ENCODE measurements around the gene RIPK1.
"Not testable (repeated sequence)": the region's sequence is repeated elsewhere in the genome, so short reads cannot be mapped to it uniquely, and the experiment has no call there.

RIPK1 gene

DNA sequence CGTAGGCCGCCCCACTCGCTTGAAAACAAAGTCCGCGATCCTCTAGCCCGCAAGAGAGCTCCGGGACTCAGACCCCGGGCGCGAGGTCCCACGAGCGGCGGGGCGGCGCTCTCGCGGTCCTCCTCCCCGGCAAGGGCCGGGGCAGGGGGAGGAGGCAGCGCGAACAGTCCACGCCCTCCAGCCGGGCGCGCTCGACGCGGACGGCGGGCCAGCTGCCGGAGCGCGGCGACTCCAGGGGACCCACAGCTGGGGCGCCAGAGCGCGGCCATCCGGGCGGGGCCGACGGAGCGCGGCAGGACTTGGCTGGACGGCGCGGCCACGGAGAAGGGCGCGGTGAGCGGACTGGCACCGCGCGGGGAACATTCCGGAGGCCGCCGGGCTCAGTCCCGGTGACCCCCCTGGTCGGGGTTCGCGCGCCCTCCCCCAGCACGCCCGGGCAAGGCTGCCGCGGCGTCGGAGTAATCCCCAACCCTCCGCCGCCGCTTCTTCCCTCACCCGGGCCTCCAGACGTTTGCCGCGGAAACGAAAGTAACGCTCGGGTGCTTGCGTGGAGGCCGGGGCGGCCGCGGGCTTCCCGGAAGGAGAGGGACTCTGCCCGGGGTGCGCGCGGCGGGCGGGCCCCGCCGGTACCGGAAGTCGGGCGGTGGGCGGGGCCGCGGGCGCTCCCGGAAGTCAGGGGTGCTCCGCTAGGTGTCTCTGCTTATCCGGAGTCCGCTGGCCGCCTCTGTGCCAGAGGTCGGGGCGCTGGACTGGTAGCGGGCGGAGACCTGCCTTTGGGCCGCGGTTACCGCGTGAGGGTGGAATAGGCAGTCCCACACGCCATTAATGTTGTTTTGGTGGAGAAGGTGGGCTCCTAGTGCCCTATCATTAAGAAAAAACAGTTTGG lies at the start of gene RIPK1:
Gene RIPK1 (plus strand): TSS at position 166 of the 886 bp plus-strand sequence. CDS start 8,330 bp downstream, outside the sequence.
- peak; percentile 95 for DNase-seq

DNA sequence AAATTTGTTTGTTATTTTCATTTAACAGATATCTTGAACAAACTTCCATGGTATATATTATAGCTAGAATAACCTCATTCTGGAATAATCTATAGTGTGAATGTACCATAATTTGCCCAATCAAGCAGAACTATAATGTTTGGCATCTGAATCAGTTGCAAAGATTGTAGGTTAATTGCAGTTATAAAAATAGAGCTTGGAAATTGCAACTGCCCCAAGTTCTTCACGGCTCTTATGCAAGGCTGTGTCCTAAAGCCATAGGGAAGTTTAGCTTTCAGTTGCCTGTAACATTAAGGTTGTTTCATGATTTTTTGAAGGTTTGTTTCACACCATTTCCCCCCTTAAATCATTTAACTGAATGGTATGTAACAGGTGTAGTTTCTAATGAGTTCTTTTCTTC lies 49.2 kb upstream of the RIPK1 start:
- DNase-seq: no peak

DNA sequence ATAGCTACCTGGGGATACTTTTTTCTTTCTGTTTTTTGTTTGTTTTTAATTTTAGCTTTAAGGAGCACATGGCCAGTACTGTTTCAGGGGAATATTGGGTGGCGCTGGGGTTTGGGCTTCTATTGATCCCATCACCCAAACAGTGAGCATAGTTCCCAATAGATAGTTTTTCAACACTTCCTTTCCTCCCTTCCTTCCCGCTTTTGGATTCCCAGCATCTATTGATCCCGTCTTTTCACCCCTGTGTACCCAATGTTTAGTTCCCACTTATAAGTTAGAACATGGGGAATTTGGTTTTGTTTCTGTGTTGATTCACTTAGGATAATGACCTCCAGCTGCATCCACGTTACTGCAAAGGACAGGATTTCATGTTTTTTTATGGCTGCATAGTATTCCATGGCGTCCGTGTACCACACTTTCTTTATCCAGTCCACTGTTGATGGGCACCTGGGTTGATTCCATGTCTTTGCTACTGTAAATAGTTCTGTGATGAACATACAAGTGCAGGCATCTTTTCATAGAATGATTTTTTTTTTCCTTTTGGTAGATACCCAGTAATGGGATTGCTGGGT lies 48.5 kb upstream of the RIPK1 start:
- no peak for DNase-seq

DNA sequence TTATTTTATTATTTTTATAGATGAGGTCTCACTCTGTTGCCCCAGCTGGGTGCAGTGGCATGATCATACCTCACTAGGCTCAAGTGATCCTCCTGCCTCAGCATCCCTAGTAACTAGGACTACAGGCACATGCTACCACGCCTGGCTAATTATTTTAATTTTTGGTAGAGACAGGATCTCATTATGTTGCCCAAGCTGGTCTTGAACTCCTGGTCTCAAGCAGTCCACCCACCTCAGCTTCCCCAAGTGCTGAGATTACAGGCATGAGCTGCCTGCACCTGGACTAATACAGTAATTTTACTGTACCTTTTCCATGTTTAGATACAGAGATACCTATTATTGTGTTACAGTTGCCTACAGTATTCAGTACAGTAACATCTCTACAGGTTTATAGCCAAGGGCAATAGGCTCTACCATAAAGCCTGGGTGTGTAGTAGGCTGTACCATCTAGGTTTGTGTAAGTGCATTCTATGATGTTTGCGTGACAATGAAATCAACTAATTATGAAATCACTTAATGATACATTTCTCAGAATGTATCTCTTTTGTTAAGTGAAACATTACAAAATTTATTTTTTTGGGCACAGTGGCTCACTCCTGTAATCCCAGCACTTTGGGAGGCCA lies 47.2 kb upstream of the RIPK1 start:
- DNase-seq: not testable (repeated sequence)

DNA sequence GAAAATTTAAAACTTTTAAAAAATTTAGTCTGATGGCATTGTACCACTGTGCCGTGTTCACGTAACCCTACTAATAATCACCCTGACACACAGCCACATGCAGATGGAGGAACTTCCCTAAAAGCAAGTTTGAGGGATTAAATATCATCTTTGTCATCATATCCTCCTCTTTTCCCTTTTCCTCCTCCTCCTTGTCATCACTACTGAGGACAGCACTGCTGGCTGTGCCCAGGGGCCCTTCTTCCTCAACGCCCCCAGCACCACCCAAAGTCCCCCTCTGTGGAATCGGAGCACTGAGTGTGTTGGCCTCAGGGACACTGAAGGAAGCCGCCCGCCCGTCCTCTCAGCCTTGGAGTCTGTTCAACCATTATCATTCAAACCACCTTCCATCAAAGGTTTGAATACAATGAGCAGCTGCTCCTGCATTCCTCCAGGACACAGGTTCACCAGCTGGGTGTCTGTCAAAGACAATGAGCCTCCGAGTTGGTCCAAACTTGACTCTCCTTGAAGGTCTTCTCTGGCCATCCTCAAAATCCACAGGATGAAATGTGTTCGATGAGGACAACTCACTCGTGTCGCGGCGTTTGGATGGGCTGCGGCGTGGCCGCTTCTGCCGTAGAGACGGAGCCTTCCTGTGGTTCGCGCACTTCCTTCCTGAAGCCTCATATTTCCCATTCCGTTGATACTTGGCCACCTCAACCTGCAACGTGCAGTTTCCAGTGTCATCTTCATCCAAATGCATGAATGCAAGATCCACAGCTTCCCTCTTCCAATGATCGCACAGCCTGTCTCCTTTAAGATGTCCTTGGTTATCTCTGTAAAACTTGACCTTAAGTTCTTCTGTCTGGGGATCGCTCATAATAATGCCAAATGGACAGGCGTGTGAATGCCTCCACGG lies 45.3 kb upstream of the RIPK1 start:
- DNase-seq: no peak

DNA sequence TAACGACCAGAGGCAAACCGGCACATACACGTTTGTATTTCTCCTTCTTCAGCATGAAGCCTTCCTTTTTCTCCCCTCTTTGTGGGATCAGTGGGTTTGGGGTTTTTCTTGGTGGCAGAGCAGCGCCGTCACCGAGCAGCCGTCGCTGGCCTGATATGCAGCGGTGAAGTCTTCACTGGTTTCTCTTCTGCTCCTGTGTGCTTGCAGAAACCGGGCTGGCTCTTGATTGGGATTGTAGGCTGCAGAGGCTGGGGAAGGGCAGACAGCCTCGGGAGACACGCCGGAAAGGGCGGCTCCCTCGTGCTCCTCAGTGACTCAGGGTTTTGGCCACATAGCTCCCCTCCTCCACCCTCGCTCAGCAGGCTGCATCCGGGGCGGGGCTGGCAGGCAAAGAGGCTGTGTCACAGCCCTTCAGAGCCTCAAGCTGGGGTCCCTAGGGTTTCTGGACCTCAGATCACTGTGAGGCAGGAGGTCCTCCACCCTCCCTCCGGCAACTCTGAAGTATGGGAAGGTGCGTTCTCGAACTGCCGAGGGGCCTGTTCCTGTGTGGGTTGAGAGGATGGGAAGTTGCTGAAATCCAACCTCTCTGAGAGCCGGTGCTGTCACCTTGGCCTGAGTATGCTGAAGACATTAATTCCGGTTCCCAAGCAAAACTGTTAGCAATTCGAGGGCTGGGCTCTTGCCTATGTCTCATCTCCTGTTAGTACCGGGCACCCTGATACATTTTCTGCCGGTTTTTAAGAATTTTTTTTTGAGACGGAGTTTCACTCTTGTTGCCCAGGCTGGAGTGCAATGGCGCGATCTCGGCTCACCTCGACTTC lies 44.4 kb upstream of the RIPK1 start:
- peak; percentile 73 for DNase-seq

DNA sequence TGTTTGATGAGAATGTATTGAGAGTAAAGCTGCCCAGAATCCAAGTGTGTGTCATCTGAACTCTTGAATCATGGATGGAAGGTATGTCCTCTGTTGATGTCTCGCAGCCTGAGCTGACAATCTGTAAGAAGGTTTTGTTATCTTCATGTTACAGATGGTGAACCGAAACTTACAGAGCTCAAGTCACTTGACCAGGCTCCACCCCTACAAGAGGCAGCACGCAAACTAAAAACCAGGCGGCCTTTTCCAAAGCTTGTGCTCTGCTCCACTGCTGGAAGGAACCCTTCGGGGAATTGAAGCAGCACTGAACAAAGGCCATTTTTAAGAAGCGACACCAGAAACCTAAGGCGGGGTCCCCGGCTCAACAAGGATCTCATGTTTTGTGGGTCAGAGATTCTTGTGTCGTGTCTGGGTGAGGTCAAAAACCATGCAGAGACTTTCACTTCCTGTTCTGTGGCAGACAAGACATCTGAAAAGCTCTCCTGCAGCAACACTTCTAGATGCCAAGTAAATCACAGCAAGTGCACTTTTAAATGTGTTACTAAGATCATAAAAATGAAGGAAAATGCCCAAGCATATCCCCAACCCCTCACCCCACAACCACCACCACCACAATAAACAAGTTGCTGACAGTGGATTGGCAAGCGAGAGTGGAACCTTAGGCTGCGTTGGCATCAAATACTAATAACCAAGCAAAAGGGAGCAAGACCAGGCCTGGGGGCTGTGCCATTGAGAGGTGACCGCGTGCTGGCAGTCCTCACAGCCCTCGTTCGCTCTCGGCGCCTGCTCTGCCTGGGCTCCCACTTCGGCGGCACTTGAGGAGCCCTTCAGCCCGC lies 41.3 kb upstream of the RIPK1 start:
- DNase-seq: peak; percentile 29

DNA sequence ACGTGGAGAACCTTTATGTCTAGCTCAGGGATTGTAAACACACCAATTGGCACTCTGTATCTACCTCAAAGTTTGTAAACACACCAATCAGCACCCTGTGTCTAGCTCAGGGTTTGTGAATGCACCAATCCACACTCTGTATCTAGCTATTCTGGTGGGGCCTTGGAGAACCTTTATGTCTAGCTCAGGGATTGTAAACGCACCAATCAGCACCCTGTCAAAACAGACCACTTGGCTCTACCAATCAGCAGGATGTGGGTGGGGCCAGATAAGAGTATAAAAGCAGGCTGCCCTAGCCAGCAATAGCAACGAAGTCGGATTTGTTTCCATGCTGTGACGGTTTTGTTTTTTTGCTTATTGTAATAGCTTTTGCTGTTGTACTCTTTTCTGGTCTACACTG lies 40.1 kb upstream of the RIPK1 start:
- not testable (repeated sequence) for DNase-seq

DNA sequence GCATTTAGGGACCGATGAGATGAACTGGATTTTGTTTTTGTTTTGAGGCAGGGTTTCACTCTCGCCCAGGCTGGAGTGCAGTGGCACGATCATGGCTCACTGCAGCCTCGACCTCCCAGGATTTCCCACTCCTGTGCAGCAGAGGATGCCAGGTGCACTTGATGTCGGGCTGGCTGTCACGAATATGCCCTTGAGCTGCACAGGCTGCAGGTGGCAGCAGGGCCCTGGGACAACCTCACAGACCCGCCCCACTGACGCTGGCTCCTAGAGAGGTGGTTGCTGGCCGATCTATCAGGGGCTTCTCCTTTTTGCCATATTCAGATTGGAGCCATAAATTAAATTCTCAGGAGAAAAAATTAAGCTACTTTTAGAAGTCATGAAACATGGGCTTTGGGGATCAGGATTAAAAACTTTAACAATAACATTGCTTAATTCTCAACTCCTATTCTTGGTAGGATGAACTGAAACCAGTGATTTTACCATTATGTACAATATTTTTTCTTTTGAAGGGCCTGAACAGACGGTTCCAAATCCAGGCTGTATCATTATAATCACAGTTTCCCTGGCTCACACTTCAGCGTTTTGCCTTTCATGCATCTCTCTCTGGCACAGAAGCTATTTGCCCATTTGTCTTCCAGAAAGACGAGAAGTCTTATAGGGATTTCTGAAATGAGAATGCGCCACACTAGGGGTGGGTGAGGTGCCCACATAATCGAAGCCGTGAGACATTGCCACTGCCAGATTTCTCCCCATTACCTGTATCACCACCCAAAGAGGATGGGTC lies 36.2 kb upstream of the RIPK1 start:
- no peak for DNase-seq

DNA sequence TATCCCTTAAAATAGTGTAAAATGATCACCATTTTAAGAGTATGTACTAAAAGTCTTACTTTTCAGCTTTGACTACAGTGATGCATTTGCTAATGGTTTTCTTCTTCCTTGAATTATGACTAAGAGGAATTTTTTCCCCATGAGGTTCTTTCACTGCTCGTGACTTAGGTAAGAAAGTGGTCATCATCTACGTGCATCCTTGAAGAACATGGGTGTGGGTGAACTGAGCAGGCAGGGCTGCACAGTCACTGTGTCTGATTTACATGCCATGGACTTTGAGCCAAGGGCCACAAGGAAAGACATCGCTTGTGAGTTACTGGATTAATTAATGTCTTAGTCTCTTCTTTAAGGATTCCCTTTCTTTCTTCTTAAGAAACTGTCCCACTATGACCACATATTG lies 35.3 kb upstream of the RIPK1 start:
- DNase-seq: no peak

DNA sequence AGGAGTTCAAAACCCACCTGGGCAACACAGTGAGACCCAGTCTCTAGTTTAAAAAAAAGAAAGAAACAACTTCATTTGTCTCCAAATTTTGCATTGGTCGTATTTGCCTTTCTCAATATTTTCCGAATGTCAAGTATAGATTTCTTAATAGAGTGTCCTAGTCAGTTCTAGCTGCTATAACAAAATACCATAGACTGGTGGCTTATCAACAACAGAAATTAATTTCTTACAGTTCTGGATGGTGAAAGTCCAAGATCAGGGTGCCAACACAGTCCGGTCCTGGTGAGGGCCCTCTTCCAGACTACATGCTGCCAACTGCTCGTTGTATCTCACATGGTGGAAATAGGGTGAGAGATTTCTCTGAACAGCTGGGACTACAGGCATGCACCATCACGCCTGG lies 34.6 kb upstream of the RIPK1 start:
- no peak for DNase-seq

DNA sequence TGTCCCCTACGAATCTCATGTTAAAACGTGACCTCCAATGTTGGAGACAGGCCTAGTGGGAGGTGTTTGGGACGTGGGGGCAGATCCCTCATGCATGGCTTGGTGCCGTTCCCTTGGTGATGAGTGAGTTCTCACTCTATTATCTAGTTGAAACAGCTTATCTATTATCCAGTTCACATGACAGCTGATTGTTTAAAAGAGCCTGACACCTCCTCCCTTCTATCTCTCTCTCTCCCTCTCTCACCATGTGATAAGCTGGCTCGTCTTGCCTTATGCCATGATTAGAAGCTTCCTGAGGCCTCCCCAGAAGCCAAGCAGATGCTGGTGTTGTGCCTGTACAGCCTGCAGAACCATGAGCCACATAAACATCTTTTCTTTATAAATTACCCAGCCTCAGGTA lies 32.9 kb upstream of the RIPK1 start:
- DNase-seq: no peak

DNA sequence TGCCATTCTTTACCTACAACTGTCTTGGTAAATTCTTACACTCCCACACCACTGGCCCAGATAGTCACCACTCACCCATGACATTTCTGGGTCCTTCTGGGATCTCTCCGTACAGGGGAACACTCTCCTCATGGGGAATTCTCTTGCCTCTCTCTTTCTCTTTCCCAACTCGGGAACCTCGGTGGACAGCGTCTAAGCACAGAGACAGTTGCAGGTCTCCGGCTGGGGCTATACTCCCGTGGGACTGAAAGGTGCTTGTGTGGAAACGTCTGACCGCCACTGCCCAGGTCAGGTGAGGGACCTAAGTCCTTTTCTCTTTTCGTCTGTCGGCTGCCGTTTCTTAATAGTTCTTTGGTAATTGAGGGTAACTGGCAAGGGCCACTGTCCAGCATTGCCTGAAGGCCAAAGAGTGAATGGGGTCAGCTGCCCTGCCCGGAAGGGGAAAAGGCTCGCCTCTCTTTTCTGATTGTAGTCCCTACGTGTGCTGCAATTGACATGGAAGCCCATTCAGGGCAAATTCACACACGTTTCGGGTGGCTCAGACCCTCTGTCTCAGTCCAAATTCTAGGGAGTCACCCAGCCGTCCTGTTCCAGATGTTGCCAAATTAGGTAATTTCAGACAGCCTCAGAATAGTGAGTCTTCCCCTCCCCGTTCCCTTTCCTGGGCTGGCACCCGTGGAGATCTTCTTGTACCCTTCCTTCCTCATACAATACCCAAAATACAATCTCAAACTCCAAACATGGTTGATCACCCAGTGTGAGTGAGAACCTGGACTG lies 31.2 kb upstream of the RIPK1 start:
- DNase-seq: no peak

DNA sequence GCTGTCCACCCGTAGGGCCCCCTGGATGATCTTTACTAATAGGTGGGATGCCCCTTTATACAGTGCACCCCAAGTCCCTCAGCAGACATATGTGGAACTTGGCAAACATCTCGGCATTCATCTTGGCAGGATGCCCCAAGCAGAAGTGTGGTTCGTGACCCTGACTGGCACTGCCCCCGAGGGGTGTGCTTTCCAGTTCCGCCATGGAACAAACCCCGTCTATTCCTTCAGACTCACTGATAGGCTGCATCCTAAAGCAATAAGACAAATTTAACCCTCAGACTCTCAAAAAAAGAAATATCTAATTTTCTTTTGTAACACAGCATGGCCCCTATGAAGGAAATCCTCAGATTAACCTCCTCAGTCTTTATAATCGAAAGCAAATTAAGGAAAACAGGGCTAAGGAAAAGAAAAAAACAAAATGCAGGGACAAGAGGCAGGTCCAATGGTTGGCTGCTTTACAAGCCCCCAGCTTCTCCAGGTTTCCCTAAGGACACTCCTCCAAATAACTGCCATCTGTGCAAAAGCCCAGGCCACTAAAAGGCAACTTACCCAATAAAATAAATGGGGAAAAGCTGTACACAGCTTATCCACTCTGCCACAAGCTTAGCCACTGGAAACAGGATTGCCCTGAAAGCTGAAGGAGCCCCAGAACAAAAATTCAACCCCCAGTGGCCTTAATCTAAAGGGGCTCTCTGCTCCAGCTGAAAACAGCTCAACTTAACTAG lies 30.5 kb upstream of the RIPK1 start:
- no peak for DNase-seq

DNA sequence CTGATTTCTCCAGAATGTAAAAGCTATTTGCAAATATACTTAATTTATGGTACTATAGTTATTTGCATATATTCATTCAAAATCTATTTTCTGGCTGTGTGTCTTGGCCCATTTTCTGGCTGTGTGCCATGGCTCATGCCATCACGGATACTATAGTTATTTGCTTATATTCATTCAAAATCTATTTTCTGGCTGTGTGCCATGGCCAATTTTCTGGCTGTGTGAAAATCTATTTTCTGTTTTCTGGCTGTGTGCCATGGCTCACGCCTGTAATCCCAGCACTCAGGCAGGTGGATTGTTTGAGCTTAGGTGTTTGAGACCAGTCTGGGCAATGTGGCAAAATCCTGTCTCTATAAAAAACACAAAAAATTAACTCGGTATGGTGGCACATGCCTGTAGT lies 28.9 kb upstream of the RIPK1 start:
- peak; percentile 63 for DNase-seq

DNA sequence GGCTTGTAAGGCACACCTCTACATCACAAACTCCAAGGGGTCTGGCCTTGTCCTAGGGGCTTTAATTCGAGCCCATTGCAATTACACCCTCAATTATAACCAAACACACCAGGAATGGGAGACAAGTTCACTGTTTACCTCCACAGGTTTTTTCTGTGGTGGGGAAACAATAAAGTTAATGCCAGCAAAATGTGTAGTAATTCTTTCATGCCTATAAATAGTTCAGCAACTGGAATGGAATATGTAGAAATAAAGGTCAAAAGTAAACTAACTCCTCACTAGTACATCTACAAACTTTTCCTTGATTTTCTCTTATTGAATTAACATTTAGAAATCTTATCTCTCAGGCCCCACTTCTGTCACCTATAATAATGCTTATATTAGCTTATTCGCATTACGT lies 27.1 kb upstream of the RIPK1 start:
- DNase-seq: no peak

DNA sequence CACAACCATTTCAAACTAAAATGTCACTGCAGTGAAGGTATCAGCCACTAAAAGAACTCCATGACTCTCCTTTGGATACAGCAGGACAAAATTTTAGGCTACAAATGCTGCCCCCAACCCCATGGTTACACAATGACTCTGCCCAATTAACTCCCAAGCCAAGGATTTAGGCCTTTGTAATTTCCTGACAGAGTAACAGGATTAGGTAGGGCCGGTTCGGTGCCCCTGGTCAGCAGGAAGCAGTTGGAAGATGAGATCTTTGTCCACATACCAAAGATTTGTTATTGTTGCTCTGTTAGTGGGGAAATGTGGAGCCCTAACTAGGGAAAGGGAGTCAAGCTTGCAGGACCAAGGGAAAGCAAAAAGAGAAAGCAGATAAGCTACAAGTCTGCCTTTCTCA lies 26.7 kb upstream of the RIPK1 start:
- no peak for DNase-seq

DNA sequence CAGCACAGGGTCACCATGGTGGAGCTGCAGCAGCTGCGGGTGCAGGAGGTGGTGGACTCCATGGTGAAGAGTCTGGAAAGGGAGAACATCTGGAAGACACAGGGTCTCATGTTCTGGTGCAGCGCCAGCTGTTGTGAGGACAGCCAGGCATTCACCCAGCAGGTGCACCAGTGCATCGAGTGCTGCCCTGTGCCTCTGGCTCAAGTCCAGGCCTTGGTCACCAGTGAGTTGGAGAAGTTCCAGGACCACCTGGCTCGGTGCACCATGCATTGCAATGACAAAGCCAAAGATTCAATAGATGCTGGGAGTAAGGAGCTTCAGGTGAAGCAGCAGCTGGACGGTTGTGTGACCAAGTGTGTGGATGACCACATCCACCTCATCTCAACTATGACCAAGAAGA lies 22.9 kb upstream of the RIPK1 start:
- DNase-seq: no peak

DNA sequence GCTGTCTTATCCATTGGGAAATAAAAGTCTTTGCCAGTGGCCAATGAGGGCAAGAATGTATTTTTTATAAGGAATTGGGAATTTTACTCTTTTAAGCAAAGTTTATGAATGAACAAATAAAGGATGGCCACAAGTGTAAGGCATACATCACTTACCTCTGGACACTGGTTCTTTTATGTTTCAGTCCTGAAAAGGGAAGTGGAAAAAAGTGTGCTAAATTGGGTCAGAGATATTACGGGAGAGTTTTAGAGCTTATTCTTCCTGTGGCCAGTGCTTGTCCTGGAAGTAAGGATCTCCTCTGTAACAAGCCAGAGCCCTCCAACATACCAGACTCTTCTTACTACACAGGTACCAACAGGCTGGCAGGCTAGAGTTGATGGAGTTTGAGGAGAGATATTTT lies 22.5 kb upstream of the RIPK1 start:
- no peak for DNase-seq
